GM18907 (cell line): ENCODE data around the gene GIGYF1.

Source experiments
- ATAC-seq: cut with Tn5 transposase; IDR thresholded peaks from one replicate; pipeline ENCODE4 v1.9.1; 2021; ENCODE audit warnings: mild to moderate bottlenecking, moderate library complexity; ENCODE audit not compliant: unreplicated experiment

Gene GIGYF1

DNA sequence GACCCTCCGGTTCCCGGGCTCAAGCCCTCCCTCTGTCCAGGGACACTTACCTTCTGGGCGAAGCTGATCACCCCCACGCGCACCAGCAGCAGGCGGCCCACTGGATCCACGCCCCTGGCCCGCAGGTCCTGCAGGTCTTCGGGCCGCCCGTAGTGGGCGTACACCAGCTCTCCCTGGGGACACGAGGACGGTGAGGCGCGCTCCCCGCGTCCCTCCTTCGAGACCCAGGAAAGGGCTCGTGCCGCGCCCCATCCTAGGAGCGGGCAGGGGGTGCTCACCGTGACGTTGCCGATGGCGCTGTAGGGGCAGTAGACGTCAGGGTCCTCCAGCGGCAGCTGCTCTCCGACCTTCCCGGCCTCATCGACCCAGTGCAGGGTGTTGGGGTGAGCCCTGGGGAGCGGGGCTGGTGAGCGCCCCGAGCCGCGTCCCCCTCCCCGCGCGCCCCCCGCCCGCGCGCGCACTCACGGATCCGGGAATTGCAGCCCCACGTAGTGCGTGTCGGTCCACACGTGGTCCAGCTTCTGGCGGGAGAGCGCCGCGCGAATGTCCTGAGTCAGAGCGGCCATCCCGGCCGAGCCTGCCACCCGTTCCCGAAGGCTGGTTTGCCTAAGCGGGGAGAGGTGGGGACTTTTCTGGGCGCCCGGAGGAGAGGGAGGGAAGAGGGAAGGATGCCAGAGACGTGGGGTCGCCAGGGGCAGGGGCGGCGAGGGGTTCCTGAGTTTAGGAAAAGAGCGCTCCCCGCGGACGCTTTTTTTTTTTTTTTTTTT, 60.9 kb downstream of the GIGYF1 start:
- ATAC-seq, result no peak

DNA sequence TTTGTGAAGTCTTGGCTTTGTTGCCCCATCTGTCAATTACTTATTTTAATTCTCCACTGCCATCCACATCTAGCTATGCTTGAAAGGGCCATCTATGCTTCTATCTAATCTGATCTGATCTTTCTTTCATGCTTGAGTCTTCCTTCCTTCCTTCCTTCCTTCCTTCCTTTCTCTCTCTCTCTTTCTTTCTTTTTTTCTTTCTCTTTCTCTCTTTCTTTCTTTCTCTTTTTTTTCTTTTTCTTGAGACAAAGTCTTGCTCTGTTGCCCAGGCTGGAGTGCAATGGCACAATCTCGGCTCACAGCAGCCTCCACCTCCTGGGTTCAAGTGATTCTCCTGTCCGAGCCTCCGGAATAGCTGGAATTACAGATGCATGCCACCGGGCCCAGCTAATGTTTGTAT, 64.0 kb downstream of the GIGYF1 start:
- ATAC-seq, result no peak
